DMS114 treated with DMSO at 0.1 percent for 48 hours (cell line): Measurements from ENCODE around the gene CADPS2.
"Not testable (repeated sequence)": the region's sequence is repeated elsewhere in the genome, so short reads cannot be mapped to it uniquely, and the experiment has no call there.

ENCODE experiments used
- DNase-seq: peaks from one replicate; lab custom pipeline; 2025; ENCODE audit not compliant: unreplicated experiment; lab: John Stamatoyannopoulos, UW

The CADPS2 gene

DNA sequence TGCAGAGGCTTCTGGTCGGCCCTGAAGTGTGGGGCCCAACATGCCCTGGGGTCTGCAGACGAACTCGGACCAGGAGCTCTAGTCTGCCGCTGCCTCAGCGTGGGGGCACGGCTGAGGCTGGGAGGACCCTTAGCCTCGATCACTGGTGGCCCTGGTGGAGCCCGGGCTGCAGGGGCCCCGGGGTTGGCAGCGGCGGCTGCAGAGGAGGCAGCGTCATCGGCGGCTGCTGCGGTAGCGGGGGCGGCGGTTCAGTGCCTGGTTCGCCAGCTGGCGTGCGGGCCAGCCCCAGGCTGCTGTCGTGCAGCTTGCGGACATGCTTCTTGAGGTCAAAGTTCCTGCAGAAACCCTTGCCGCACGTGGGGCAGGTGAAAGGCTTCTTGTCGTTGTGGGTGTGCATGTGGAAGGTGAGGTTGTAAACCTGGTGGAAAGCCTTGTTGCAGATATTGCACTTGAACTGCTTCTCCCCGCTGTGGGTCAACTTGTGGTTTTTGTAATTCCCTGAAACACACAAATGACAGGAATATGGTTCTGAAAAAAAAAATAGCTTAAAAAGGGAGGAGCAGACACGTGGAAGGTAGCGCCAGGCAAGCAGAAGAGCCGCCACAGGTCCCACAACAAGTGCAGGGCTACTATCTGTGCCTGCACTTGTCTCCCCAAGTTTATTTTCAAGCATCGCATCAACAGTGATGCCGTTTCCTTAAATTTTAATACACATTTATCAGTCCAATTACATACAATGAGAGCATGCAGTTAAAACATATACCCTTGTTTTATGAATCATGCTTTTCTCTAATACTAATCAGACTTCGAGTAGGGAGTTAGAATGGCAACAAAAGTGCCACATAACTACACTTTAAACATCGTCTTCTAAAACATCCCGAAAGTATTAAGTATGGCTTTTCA, 584.2 kb downstream of the CADPS2 start:
- DNase-seq: no peak

DNA sequence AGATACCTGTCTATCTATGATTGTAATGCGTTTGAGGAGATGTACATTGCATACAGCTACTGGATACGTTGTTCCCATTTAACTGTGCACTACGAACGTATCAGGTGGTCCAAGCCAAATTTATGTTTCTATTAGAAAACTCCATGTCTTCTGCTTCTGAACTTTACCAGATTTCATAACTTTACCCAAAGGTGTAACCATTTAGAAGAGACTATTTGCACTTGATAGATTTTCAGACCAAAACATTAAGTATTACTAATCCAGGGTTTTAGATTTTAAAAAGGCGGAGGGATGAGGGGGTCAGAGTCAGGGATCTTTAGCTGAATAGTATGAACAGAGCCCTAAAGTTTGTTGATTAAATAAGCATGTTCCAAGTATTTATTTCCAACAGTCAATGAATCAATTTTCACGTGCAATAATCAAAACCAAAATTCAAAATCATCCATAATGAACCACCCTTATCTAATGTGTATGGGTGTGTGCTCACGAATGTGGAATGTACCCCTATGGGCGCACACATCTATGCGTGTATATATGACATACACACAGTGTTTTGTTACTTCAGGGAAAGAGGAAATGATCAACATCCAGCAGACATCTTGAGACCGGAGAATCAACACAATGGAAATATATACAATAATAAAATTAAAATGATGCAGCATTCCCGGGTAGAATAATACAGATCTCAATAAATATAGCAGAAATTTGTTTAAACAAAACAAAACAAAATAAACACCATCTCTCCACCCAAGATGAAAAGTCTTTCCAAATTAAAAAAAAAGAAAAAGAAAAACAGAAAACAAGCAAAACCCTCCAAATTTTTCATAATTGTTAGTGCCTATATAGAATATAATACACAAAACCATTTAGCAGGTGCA, 585.1 kb downstream of the CADPS2 start:
- DNase-seq: no peak

DNA sequence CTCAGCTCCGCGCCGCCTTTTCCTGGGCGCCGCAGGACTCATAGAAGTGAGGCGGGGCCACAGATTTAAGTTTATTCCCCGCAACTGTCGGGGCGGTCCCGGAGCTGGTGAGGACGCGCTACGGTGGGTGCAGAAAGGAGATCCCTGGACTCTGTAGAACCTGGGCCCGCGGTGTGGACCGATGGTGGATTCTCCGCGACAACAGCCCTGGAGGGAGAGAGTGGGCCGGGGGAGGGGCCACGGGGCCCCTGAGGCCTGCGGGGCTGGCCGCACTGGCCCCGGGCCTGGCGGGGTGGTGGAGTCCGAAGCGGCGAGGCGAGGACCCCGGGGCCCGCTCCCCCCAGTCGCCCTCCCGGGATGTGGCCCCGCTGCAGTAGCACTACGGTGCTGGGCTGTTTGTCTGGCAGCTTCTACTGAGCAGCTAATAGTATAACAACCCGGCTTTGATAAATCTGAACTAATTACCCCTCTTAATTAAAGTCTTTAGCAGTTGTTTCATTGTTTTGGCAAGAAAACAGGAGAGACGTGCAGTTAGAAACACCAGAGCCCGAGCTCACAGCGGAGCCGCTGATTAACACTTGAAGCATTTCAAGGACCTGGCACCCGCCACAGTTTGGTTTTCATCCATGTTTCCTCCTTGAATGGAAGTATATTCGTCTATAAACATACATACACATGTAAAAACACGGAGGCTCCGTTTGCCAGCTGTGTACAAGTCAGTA, 585.9 kb downstream of the CADPS2 start:
- no peak for DNase-seq

GRCh38 chr7:122299624-122300210, 586.5 kb downstream of the CADPS2 start:
- DNase-seq: no peak

- DNase-seq: no peak
Measured at GRCh38 chr7:122298618-122299017, 587.6 kb downstream of the CADPS2 start.

DNA sequence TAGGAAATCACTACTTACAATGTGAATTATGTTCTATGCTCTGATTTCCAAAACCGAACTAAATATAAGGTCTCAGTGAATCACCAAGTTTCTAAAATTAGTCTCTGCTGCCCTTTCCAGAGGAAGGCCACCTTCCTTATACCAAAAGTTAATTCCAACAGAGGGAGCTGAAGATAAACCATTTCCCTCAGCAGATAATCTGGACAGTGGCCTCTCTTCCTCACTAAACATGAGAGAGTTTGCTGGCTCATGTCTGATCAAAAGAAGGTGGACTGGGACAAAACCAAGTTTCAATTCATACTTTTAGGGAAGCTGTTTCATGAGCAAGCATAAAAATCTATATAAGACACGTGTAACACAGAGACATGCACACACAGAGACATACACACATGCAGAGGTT, 588.1 kb downstream of the CADPS2 start:
- DNase-seq: no peak

- DNase-seq: no peak
Measured at GRCh38 chr7:122291189-122291588, 595.1 kb downstream of the CADPS2 start.

GRCh38 chr7:122290476-122290875, 595.8 kb downstream of the CADPS2 start:
- no peak for DNase-seq

GRCh38 chr7:122289426-122289825, 596.8 kb downstream of the CADPS2 start:
- DNase-seq: no peak

- not testable (repeated sequence) for DNase-seq
Measured at GRCh38 chr7:122284608-122285007, 601.7 kb downstream of the CADPS2 start.

DNA sequence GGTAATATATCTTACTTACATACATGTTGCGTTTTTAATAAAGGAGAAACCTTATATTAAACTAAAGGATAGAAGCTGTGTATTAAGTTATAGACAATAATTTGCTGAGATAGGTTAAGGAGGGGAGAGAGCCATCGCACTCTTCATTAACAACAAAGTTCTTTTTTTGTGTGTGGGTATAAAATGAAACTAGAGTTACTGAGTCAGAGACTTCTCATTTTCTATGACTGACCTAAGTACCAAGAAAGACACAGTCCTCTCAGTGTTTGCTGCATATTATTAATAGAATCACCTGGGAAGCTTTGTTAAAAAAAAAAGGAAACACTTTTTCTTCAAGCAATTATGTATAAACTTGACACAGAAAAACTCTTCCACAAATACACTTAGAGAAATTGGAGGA, 613.1 kb downstream of the CADPS2 start:
- no peak for DNase-seq

DNA sequence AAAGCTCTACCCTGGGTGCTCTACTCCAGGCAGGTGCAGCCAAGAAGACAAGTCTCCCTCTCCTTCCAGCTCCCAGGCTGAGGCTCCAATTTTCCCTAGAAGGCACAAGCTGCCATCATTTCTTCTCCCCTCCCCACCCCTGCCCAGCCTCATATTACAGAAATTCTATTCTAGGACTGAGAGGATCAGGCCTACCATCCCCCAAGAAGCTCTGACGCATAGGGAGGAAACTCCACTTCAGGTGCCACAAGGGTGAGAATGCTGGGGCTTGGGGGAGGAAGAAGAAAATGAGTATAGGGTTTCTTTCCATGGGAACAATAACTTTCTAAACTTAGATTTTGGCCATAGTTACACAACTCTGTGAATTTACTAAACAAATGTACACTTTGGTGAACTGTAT, 617.0 kb downstream of the CADPS2 start:
- no peak for DNase-seq
